Activated CD4-positive, CD25-positive, alpha-beta regulatory T cell (primary cell): ENCODE measurements around the gene OVCA2.

Experiments
- DNase-seq, 4 experiments: peaks; one replicate each; lab custom pipeline; 2025; lab: John Stamatoyannopoulos, UW

The OVCA2 gene

GRCh38 chr17:2054262-2054511 lies 12.4 kb downstream of the OVCA2 start:
- no peak for DNase-seq

GRCh38 chr17:2054512-2055291 lies 12.9 kb downstream of the OVCA2 start, which contains the start of gene HIC1:
TSS of gene HIC1 (plus strand) at chr17:2055103. CDS start at chr17:2056691, 1,588 bp downstream.
- peak; percentile 62 to 68 (median 63) for DNase-seq

- peak in 1 of 4 experiments; percentile 25 for DNase-seq
Measured at GRCh38 chr17:2055292-2056205, 13.7 kb downstream of the OVCA2 start.

GRCh38 chr17:2056206-2057174 lies 14.7 kb downstream of the OVCA2 start:
- DNase-seq: peak in 2 of 4 experiments; percentile 23 to 54

- no peak for DNase-seq
Measured at GRCh38 chr17:2057175-2057759, 15.4 kb downstream of the OVCA2 start.

GRCh38 chr17:2057760-2058585 lies 16.2 kb downstream of the OVCA2 start:
- peak in 1 of 4 experiments; percentile 26 for DNase-seq

- DNase-seq: peak in 3 of 4 experiments; percentile 28 to 43 (median 29)
Measured at GRCh38 chr17:2058586-2059546, 17.0 kb downstream of the OVCA2 start.

- DNase-seq: no peak
Measured at GRCh38 chr17:2059547-2060384, 17.9 kb downstream of the OVCA2 start.

GRCh38 chr17:2060385-2060658 lies 18.5 kb downstream of the OVCA2 start:
- DNase-seq: no peak

- no peak for DNase-seq
Measured at GRCh38 chr17:2060681-2061440, 19.0 kb downstream of the OVCA2 start.

GRCh38 chr17:2061441-2061958 lies 19.7 kb downstream of the OVCA2 start:
- no peak for DNase-seq

GRCh38 chr17:2062571-2063183 lies 20.9 kb downstream of the OVCA2 start:
- no peak for DNase-seq

GRCh38 chr17:2063261-2064146 lies 21.7 kb downstream of the OVCA2 start:
- DNase-seq: no peak

GRCh38 chr17:2064147-2064489 lies 22.3 kb downstream of the OVCA2 start:
- DNase-seq: no peak

- DNase-seq: no peak
Measured at GRCh38 chr17:2064520-2064971, 22.7 kb downstream of the OVCA2 start.
